ENCODE data around the gene ZNF212.

DNA sequence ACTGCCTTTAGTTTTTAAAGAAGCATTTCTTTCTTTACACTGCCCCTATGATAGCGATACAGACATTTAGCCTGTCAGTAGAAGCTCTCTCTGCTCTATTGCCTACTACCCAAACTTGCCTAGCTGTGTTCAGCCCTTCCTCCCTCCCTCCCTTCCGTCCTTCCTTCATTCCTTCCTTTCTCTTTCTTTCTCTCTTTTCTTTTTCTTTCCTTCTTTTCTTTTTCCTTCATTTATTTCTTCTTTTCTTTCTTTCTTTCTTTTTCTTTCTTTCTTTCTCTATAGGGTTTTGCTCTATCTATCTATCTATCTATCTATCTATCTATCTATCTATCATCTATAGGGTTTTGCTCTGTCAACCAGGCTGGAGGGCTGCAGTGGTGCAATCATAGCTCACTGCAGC lies 7.1 kb upstream of the ZNF212 start:
- TF ChIP-seq, protein P1, sequence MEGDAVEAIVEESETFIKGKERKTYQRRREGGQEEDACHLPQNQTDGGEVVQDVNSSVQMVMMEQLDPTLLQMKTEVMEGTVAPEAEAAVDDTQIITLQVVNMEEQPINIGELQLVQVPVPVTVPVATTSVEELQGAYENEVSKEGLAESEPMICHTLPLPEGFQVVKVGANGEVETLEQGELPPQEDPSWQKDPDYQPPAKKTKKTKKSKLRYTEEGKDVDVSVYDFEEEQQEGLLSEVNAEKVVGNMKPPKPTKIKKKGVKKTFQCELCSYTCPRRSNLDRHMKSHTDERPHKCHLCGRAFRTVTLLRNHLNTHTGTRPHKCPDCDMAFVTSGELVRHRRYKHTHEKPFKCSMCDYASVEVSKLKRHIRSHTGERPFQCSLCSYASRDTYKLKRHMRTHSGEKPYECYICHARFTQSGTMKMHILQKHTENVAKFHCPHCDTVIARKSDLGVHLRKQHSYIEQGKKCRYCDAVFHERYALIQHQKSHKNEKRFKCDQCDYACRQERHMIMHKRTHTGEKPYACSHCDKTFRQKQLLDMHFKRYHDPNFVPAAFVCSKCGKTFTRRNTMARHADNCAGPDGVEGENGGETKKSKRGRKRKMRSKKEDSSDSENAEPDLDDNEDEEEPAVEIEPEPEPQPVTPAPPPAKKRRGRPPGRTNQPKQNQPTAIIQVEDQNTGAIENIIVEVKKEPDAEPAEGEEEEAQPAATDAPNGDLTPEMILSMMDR (IDR thresholded peaks at IDR 0.05; ENCODE audit: insufficient read depth, low read length), result no peak
- TF ChIP-seq GABPA (IDR thresholded peaks at IDR 0.05; ENCODE audit: low read depth) (no peak), POLR2AphosphoS5 (IDR thresholded peaks at IDR 0.05; ENCODE audit: low read depth) (no peak), SPI1 (IDR thresholded peaks at IDR 0.05; ENCODE audit: borderline replicate concordance, low read depth) (no peak)
- TF ChIP-seq, protein P2, sequence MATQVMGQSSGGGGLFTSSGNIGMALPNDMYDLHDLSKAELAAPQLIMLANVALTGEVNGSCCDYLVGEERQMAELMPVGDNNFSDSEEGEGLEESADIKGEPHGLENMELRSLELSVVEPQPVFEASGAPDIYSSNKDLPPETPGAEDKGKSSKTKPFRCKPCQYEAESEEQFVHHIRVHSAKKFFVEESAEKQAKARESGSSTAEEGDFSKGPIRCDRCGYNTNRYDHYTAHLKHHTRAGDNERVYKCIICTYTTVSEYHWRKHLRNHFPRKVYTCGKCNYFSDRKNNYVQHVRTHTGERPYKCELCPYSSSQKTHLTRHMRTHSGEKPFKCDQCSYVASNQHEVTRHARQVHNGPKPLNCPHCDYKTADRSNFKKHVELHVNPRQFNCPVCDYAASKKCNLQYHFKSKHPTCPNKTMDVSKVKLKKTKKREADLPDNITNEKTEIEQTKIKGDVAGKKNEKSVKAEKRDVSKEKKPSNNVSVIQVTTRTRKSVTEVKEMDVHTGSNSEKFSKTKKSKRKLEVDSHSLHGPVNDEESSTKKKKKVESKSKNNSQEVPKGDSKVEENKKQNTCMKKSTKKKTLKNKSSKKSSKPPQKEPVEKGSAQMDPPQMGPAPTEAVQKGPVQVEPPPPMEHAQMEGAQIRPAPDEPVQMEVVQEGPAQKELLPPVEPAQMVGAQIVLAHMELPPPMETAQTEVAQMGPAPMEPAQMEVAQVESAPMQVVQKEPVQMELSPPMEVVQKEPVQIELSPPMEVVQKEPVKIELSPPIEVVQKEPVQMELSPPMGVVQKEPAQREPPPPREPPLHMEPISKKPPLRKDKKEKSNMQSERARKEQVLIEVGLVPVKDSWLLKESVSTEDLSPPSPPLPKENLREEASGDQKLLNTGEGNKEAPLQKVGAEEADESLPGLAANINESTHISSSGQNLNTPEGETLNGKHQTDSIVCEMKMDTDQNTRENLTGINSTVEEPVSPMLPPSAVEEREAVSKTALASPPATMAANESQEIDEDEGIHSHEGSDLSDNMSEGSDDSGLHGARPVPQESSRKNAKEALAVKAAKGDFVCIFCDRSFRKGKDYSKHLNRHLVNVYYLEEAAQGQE (IDR thresholded peaks at IDR 0.05; ENCODE audit: insufficient replicate concordance, low read depth), result no peak

All from HL-60 (cell line).